Measurements from ENCODE around the gene SMIM32. TPM values are rescaled to one million over a fixed set of nuclear protein-coding genes. Genes with fewer than 3 reads are reported as not detected.

Gene SMIM32
- total RNA-seq, 1 donor from 2014 or later: 0.08 TPM

Other genes starting within 250 kb of the SMIM32 start
- not detected in 2 replicates for gene LECT2, start 238.2 kb downstream of the SMIM32 start, total RNA-seq
- 443 and 453 TPM in 2 replicates for gene TGFBI, start 164.2 kb downstream of the SMIM32 start, total RNA-seq
- 37.4 and 40.1 TPM in 2 replicates for gene SMAD5, start 60.3 kb downstream of the SMIM32 start, total RNA-seq
- not detected in 2 replicates for gene TRPC7, start 172.4 kb upstream of the SMIM32 start, total RNA-seq